MM.1S (cell line): ENCODE data around the gene ESPN.

Experiments used
- EZH2 ChIP-seq: fragments of 300-600 bp; sonication (generic); optimal IDR thresholded peaks from 2 replicates; pipeline ENCODE3; 2017; ENCODE audit warnings: low read depth, mild to moderate bottlenecking, antibody characterized with exemption, low read length, mixed read lengths
- EZH2phosphoT487 ChIP-seq: fragments of 300-600 bp; sonication (generic); IDR thresholded peaks from 2 replicates; pipeline ENCODE4 v1.6.1; 2018; ENCODE audit warnings: antibody characterized with exemption, low read length
- TF ChIP-seq, protein P1 (sequence below): fragments of 300-600 bp; sonication (generic); IDR thresholded peaks from 2 replicates; pipeline ENCODE4 v1.5.1; 2016; ENCODE audit warnings: antibody characterized with exemption, low read length, mixed read lengths

DNA sequence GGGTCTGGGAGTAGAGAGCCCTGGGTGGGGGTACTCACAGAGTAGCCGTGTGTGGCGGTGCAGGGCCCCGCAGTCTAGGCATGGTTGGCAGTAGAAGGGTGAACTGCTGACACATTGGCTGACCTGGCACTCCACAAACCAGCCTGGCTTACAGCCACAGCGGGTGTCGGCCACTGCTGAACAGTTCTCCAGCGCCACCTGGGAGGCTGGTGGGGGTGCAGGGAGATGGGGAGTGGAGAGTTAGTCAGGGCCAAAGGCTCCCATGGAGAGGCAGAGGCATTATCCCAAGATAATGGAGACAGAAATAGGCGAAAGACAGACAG lies 39.9 kb downstream of the ESPN start:
- TF ChIP-seq, protein P1, sequence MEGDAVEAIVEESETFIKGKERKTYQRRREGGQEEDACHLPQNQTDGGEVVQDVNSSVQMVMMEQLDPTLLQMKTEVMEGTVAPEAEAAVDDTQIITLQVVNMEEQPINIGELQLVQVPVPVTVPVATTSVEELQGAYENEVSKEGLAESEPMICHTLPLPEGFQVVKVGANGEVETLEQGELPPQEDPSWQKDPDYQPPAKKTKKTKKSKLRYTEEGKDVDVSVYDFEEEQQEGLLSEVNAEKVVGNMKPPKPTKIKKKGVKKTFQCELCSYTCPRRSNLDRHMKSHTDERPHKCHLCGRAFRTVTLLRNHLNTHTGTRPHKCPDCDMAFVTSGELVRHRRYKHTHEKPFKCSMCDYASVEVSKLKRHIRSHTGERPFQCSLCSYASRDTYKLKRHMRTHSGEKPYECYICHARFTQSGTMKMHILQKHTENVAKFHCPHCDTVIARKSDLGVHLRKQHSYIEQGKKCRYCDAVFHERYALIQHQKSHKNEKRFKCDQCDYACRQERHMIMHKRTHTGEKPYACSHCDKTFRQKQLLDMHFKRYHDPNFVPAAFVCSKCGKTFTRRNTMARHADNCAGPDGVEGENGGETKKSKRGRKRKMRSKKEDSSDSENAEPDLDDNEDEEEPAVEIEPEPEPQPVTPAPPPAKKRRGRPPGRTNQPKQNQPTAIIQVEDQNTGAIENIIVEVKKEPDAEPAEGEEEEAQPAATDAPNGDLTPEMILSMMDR: no peak
- TF ChIP-seq EZH2: no peak
- TF ChIP-seq EZH2phosphoT487: no peak
